Breast epithelium (tissue), 4 donors: Measurements from ENCODE around the gene HOATZ. TPM values are rescaled to one million over a fixed set of nuclear protein-coding genes. Genes with fewer than 3 reads are reported as not detected.

Source experiments
- DNase-seq, 2 donors: peaks; one replicate each; pipeline ENCODE4 v3.0.0-alpha.2; 2019; ENCODE audit warnings: low spot score in 2 of 2
- H3K27ac ChIP-seq, 2 donors: fragments of 200-600 bp; sonication (generic) in 1 of 2; one replicate each; pipeline ENCODE4 v1.5.1; 2016 to 2019; ENCODE audit warnings: mild to moderate bottlenecking in 1 of 2
- H3K27me3 ChIP-seq, 2 donors: fragments of 200-600 bp; sonication (generic) in 1 of 2; one replicate each; pipeline versions ENCODE4 v1.5.1 to v1.6.0; 2017 to 2019; ENCODE audit warnings: control low read depth in 1 of 2, mild to moderate bottlenecking in 1 of 2
- H3K36me3 ChIP-seq: fragments of 200-600 bp; one replicate; pipeline ENCODE4 v1.5.1; 2019
- H3K4me1 ChIP-seq, 2 donors: fragments of 200-600 bp; sonication (generic); one replicate each; pipeline ENCODE4 v1.5.1; 2016 to 2019; ENCODE audit warnings: control low read depth in 1 of 2
- H3K4me3 ChIP-seq, 3 donors: fragments of 200-600 bp; sonication (generic); 1 replicate in 2 of 3; 2 replicates in 1 of 3; pipeline ENCODE4 v1.5.1; 2016 to 2019; ENCODE audit warnings: mild to moderate bottlenecking in 3 of 3, moderate library complexity in 2 of 3
- H3K9me3 ChIP-seq, 2 donors: fragments of 200-600 bp; sonication (generic) in 1 of 2; one replicate each; pipeline ENCODE4 v1.5.1; 2016 to 2019; ENCODE audit warnings: control low read depth in 1 of 2
- POLR2A ChIP-seq: fragments of 450-650 bp; IDR thresholded peaks from one replicate; pipeline ENCODE4 v1.6.1; 2016; ENCODE audit warnings: antibody characterized with exemption, mild to moderate bottlenecking, moderate library complexity
- POLR2AphosphoS5 ChIP-seq, 3 donors: sonication (generic); formaldehyde crosslinking; IDR thresholded peaks; one replicate each; pipeline ENCODE4 v1.6.1; 2017; ENCODE audit warnings: antibody characterized with exemption in 3 of 3
- intact Hi-C: fragments of 100-400 bp; cut with DNase I; formaldehyde crosslinking; loops from one replicate; pipeline ENCODE4 v1.15.1; 2023; ENCODE audit warnings: low total_unique reads
- total RNA-seq, 3 donors: library from RNA; depleted of rRNA; stranded (reverse); fragments of >200 nt; gene quantifications; one replicate each; pipeline ENCODE4 v1.1.0, GENCODE V29; 2016
- TF ChIP-seq, protein P1 (sequence below), 3 donors: fragments of 450-650 bp; IDR thresholded peaks; one replicate each; pipeline ENCODE4 v1.5.1; 2016 to 2017; ENCODE audit warnings: antibody characterized with exemption in 3 of 3, mild to moderate bottlenecking in 3 of 3, moderate library complexity in 3 of 3

The HOATZ gene
- total RNA-seq, 3 donors from 2014 or later: not detected

DNA sequence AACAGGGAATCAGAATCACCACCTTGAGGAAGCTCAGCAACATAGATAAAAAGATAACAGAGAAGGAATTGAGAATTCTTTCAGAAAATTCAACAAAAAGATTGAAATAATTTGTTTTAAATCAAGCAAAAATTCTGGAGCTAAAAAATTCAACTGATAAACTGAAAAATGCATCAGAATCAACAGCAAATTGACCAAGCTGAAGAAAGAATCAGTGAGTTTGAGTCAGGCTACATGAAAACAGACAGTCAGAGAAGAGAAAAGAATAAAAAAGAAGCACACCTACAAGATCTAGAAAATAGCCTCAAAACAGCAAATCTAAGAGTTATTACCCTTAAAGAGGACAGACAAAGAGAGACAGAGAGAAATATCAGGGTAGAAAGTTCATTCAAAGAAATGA is 31.1 kb upstream of the HOATZ start:
- H3K27me3 ChIP-seq: no peaks in the 10 kb centered on the region
- no peaks in the 10 kb centered on the region for H3K36me3 ChIP-seq
- no peak overlapping the region for H3K27ac ChIP-seq
- intact Hi-C loops: no loop called here
- no peaks in the 10 kb centered on the region for H3K4me1 ChIP-seq
- TF ChIP-seq, protein P1, sequence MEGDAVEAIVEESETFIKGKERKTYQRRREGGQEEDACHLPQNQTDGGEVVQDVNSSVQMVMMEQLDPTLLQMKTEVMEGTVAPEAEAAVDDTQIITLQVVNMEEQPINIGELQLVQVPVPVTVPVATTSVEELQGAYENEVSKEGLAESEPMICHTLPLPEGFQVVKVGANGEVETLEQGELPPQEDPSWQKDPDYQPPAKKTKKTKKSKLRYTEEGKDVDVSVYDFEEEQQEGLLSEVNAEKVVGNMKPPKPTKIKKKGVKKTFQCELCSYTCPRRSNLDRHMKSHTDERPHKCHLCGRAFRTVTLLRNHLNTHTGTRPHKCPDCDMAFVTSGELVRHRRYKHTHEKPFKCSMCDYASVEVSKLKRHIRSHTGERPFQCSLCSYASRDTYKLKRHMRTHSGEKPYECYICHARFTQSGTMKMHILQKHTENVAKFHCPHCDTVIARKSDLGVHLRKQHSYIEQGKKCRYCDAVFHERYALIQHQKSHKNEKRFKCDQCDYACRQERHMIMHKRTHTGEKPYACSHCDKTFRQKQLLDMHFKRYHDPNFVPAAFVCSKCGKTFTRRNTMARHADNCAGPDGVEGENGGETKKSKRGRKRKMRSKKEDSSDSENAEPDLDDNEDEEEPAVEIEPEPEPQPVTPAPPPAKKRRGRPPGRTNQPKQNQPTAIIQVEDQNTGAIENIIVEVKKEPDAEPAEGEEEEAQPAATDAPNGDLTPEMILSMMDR (IDR thresholded peaks at IDR 0.05): no peak
- TF ChIP-seq POLR2A (no peak), POLR2AphosphoS5 (IDR thresholded peaks at IDR 0.05) (no peak)
- no peak overlapping the region for H3K4me3 ChIP-seq
- peaks cover 0 to 25% of the 10 kb centered on the region in 2 donors for H3K9me3 ChIP-seq
- DNase-seq: no peak

DNA sequence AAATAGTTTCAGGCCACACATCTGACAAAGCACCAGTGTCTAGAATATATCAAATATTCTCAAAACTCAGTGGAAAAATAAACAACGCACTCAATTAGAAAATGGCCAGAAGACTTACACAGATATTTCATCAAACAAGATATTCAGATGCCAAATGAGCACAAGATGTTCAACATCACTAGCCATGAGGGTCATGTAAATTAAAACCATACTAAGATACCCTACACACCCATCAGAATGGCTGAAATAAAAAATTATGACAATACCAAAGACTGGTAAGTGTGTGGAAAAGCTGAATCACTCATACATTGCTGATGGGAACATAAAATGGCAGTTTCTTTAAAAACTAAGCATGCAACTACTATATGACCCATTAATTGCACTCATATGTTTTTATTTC is 24.1 kb upstream of the HOATZ start:
- Histone ChIP-seq H3K27ac (no peak overlapping the region), H3K36me3 (no peaks in the 10 kb centered on the region), H3K4me1 (no peaks in the 10 kb centered on the region), H3K9me3 (no peaks in the 10 kb centered on the region), H3K27me3 (no peaks in the 10 kb centered on the region), H3K4me3 (no peak overlapping the region)
- TF ChIP-seq POLR2AphosphoS5 (IDR thresholded peaks at IDR 0.05) (no peak), POLR2A (no peak)
- TF ChIP-seq, protein P1 (IDR thresholded peaks at IDR 0.05): no peak
- intact Hi-C loops: no loop called here
- no peak for DNase-seq

DNA sequence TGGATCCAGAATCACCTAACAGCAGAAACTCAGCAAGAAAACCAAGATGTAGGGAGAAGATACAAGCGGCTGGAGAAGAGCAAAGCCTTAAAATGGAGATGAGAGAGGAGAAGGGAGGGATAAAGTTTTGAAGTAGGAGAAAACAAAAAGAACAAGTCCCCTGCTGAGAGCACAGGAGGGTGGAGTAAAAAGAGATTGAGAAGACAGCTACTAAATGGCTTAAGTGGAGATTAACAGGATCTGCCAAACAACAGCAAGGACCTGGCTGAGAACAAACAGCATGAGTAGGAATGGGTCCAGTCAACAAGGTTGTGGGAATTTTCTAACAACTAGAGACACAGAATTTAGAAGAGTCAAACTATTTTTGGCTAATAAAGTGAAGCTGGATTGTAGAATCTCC is 20.5 kb upstream of the HOATZ start:
- no peak overlapping the region for H3K4me3 ChIP-seq
- no peak overlapping the region for H3K27ac ChIP-seq
- H3K36me3 ChIP-seq: no peaks in the 10 kb centered on the region
- intact Hi-C loops: no loop called here
- no peaks in the 10 kb centered on the region for H3K9me3 ChIP-seq
- no peak for DNase-seq
- TF ChIP-seq, protein P1 (IDR thresholded peaks at IDR 0.05): no peak
- TF ChIP-seq POLR2AphosphoS5 (IDR thresholded peaks at IDR 0.05): no peak
- TF ChIP-seq POLR2A: no peak
- H3K4me1 ChIP-seq: no peaks in the 10 kb centered on the region
- no peaks in the 10 kb centered on the region for H3K27me3 ChIP-seq

DNA sequence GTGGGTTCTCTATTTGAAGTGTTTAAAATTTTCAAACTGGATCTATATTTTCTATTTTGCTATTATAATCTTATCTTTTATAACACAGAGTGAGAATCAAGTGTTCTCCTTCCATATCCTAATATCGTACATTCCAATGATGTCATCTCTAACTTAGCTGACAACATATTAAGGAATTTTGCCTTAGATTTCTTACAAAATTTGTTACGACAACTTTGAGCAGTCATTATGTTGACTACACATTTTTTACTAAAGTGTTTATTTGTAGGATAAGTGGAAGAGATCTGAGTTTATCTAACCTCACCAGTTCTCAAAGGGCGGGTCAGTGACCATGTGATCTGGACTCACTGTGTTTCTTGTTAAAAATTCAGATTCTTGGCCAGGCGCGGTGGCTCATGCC is 15.1 kb upstream of the HOATZ start:
- Histone ChIP-seq H3K4me3 (no peak overlapping the region), H3K27ac (no peak overlapping the region), H3K27me3 (no peaks in the 10 kb centered on the region), H3K4me1 (no peaks in the 10 kb centered on the region), H3K9me3 (no peaks in the 10 kb centered on the region), H3K36me3 (no peaks in the 10 kb centered on the region)
- TF ChIP-seq POLR2AphosphoS5 (IDR thresholded peaks at IDR 0.05): no peak
- TF ChIP-seq, protein P1 (IDR thresholded peaks at IDR 0.05): no peak
- intact Hi-C loops: no loop called here
- DNase-seq: no peak

DNA sequence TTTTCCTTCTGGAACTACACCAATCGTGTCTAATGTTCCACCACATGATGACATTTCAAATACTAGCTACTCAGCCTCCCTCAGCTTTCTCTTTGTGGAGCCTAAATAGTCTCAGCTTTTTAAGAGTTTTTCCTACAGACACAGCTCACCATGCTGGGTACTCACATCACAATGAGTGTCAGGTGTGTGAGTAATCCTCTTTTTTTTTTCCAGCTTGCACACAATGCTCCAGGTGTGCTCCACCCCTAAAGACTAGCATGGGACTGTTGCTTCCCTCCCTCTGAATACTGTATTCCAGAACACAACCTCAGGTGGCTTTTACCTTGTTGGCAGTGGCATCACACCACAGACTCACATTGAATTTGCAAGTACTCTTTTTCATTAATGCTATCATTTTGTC is 14.1 kb upstream of the HOATZ start:
- H3K27ac ChIP-seq: no peak overlapping the region
- H3K36me3 ChIP-seq: no peaks in the 10 kb centered on the region
- intact Hi-C loops: no loop called here
- H3K27me3 ChIP-seq: no peaks in the 10 kb centered on the region
- no peaks in the 10 kb centered on the region for H3K4me1 ChIP-seq
- H3K9me3 ChIP-seq: no peaks in the 10 kb centered on the region
- DNase-seq: no peak
- no peak overlapping the region for H3K4me3 ChIP-seq
- TF ChIP-seq POLR2AphosphoS5 (IDR thresholded peaks at IDR 0.05) (no peak), POLR2A (no peak)
- TF ChIP-seq, protein P1 (IDR thresholded peaks at IDR 0.05): no peak
